Eye (tissue), 1 donor: ENCODE data around the gene TAF11.
"Not testable (repeated sequence)": the region's sequence is repeated elsewhere in the genome, so short reads cannot be mapped to it uniquely, and the experiment has no call there.

ENCODE experiments used
- DNase-seq: peaks from one replicate; pipeline ENCODE4 v3.0.0-alpha.2; 2015

Gene TAF11

GRCh38 chr6:34904990-34905613 is 17.3 kb upstream of the TAF11 start:
- no peak for DNase-seq

DNA sequence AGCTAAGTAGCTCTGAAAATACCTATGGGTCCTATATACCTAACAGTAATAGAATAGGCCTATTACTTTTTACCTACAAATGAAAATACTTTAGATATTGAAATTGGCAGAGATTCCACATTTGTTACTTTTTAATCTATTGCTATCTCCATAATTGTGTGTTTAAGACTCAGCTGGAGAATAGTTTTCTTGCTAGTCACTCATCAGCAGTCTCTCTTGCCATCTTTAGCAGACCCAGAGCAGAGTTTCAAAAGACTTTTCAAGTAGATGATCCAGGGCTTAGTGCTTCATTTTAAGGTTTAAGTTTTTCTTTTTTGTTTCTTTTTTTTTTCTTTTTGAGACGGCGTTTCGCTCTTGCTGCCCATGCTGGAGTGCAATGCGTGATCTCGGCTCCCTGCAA is 14.1 kb upstream of the TAF11 start:
- no peak for DNase-seq

DNA sequence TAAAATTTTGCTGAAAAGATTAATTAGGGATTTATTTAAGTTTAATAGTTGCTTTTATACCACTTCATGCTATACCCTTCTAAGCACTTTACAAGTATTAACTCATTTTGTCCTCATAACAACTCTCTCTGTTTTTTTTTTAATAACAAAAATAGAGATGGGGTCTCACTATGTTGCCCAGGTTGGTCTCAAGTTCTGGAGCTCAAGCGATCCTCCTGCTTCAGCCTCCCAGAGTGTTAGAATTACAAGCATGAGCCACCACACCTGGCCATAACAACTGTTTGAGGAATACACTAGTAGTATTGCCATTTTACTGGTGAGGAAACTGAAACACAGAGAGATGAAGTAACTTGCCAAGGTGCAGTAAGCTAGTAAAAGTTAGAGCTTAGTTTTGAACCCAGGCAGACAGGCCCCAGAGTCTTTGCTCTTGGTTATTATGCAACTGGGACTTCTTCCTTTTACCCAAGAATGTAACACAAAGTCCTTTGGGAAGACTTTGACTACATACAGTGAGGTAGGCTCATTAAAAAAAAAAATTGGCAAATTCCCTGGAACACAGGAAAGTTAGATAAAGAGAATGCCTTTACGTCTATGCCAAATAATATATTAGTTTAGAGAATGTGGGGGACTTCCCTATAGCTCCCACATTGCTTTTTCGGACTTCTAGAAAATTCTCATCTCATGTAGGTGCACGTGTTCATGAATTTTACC is 12.6 kb upstream of the TAF11 start:
- DNase-seq = no peak

DNA sequence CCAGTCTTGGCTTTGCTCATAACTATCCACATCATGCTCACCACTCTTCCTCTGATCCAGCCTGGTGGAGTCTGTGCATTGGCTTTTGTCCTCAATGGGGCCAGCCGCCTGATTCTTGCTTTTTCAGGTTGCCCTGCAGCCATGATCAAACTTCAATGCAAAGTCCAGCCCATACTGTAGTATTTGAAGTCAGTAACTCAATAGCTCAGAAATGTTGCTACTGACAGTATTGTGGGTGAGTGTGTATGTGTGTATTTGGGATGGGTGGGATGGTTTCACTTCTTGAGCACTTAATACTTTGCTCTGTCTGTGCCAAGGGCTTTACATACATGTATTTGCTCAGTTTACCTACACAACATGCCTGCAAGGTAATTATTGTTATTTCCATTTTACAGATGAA is 11.9 kb upstream of the TAF11 start:
- DNase-seq = not testable (repeated sequence)

DNA sequence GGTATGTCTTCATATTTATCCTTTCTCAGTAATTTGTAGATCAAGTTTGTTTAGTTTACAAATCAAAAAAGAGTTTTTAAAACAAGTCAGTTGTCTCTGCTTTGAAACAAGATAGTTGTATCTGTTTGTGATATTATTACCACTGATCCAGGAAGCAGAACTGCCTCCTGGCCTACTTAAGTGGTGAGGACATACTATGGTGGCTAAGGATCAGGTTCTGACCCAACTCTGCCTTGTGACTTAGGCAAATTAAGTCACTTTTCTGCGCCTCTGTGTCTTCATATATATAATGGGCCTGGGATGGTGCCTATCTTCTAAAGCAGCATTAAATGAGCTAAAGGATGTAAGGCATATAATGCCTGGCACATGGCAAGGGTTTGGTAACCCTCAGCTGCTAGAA is 9.9 kb upstream of the TAF11 start:
- no peak for DNase-seq

GRCh38 chr6:34897130-34897529 is 9.3 kb upstream of the TAF11 start:
- DNase-seq = no peak

DNA sequence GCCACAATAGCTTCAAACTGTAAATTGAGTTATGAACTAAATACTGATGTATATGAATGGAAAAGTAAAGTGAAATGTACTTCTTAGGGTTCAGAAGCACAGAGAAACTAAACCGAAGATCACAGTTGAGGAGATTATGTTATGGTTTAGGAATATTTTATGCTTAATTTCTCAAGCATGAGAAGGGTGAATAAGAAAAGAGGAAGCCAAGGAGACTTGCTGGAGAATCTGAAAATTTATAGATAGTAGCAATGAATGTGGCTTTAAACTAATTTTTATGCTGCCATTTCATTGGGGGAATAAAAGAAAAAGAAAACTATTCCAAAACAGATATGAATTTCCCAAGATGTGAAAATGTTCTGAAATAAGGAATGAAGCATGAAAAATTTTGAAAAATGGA is 6.9 kb upstream of the TAF11 start:
- DNase-seq = no peak

DNA sequence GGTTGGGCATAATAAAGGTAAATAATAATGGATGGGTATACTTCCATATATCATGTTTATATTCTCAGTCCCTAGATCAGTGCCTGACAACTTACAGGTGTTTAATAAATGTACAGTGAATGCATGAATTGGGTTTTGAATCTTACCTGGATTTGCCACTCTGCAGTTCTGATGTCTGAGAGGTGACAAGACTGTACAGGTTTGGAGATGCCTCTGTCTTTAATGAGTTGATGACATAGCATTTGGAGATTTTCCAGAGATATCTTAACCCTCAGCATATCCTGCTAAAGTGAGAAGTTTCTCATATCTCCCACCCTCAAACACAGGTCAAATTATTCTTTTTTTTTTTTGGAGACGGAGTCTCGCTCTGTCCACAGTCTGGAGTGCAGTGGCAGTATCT is 3.5 kb upstream of the TAF11 start:
- DNase-seq = no peak

DNA sequence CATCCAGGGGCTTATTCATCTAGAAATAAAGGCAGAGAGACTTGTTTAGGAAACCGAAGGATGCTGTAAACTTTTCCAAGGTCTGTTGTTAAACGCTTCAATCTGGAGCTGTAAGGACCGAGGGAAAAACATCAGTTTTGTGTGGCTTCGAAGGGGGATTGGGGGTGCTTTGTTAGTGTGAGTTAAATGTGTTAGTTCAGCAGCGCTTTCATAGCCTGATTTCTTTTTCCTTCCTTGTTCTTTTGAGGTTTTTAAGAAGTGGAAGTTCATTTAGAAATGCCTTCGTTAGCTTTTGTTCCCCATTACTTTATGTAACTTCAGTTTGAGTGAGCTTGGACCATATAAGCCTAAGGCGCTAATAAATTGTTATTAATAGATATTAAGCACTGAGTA is 2.7 kb upstream of the TAF11 start:
- peak; percentile 15 for DNase-seq

- peak; percentile 92 for DNase-seq
These were observed 1.2 kb upstream of the TAF11 start, which contains the start of gene ANKS1A for GRCh38 chr6:34888874-34889555. Gene ANKS1A (plus strand): TSS chr6:34889255. CDS start chr6:34889403, 148 bp downstream.

DNA sequence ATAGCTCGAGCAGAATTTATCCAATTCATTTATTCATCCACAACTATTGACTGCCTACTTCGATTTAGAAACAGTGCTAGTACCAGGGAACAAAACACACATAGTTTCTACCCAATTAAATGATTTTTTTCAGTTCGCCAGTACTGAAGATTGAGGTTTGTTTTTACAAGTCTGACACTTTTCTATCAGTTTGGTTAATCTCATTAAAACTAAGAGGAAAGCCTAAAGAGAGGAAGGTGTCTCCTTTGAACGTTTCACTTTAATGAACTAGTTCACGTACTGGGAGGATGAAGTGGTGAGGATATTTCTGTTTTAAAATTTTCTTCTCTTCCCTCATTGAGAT is 643 bp upstream of the TAF11 start:
- DNase-seq = no peak

GRCh38 chr6:34885837-34886236 is 2.0 kb downstream of the TAF11 start:
- DNase-seq = not testable (repeated sequence)

GRCh38 chr6:34884996-34885395 is 2.8 kb downstream of the TAF11 start:
- no peak for DNase-seq

GRCh38 chr6:34884073-34884472 is 3.8 kb downstream of the TAF11 start:
- DNase-seq = not testable (repeated sequence)

DNA sequence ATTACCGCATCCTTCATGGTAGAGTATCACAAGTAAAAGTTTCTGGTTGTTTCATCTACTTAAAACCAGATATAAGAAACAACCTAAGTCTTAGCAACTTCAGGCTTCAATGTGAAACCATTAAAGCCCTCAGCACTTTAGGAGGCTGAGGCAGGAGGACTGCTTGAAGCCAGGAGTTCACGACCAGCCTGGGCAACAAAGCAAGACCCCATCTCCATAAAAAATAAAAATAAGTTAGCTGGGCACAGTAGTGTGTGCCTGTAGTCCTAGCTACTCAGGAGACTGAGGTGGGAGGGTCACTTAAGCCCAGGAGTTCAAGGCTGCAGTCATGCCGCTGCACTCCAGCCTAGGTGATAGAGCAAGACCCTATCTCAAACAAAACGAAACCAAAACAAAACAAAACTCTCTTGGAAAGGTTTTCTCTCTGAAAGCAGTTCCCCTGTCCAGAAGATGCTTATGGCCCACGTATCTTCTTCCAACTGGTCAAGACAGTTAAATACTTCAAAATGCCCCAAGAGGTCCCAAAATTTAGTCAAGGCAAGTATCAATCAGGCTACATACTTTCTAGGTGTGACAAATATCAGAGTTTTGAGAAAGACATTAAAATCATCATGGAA is 9.9 kb downstream of the TAF11 start:
- DNase-seq = no peak

DNA sequence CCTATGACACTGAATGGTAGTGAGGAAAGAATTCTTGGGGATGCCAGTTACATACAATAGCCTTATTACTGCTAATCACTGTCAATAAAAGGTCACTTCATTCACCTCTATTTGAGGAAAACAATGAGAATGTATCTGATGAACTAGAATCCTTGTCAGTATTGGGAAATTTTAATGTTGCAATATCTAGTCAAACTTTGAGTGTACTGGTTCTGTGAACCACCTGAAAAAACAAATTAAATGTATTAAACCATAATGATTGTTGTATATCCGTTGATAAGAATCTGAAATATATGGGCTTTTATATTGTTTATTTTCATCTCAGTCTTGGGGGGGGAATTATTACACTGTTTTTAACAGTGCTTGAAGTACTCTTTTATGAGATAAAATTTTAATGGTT is 10.6 kb downstream of the TAF11 start:
- DNase-seq = no peak

- DNase-seq = no peak
These were observed 11.4 kb downstream of the TAF11 start for GRCh38 chr6:34876472-34876871.

GRCh38 chr6:34875292-34876213 is 12.3 kb downstream of the TAF11 start:
- DNase-seq = no peak

DNA sequence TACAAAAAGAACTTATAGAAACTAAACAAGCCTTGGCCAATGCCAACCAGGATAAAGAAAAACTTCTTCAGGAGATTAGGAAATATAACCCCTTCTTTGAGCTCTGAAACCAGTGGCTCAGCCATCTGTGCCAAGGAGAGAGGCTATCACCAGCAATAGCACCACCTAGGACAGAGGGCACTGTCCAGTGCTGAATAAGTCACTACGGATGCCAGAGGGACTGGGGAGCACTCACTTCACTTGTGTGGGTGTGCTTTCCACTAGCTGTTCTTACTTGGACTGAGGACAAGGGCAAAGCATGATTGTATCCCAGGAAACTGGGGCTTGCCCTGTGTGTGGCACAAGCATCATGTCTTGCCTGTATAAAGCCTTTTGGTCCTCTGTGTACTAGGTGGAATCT is 15.5 kb downstream of the TAF11 start:
- no peak for DNase-seq

DNA sequence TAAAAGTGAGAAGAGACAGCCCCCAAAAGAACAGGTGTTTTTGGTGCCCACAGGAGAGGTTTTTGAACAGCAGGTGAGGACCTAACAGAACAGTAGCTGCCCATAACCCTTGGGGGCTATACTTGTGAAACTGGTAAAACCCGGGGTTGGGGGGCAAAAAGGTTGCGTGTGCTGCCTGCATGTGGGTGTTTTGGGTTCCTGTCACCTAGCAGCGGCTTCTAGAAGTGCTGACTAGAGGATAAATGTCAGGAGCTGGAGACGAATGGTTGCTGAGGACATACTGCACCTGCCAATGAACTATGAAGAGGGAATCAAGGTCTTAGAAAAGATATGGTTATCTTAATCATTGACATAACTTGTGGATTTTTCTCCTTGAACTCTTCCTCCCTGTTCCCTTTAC is 16.0 kb downstream of the TAF11 start:
- no peak for DNase-seq

DNA sequence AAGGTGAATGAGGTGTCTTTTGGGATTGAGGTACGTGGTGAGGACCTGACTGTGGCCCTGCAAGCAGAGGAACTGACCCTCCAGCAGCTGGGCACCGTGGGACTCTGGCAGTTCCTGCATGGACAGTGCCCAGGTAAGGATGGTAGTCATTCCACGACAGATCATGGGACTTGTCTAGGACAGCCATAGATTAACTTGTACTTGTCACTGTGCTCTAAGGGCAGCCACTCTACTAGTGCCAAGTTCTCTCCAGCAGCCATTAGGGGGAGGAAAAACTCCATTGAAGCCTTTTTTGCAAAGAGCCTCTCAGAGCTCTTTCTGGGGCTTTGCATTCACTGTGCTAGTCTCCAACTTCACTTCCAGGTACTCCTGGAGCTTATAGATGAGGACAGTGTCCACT is 20.4 kb downstream of the TAF11 start:
- DNase-seq = no peak

DNA sequence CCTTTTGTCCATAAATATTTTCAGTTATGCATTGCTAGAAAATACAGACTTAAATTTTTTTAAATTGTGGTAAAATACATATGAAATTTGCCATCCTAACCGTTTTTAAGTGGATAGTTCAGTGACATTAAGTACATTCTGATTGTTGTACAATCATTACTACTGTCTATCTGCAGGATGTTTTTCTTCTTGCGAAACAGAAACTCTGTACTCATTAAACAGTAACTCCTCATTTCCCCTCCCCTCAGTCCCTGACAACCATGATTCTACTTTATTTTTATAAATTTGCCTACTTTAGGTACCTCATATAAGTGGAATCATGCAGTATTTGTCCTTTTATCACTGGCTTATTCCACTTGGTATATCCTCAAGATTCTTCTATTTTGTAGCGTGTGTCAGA is 21.3 kb downstream of the TAF11 start:
- DNase-seq = no peak

- no peak for DNase-seq
These were observed 22.7 kb downstream of the TAF11 start for GRCh38 chr6:34865107-34865506.
